Left lobe of liver (tissue), 2 donors: ENCODE measurements around the gene SUN5. TPM values are rescaled to one million over a fixed set of nuclear protein-coding genes. Genes with fewer than 3 reads are reported as not detected.

Experiments
- ATAC-seq: fragments of 200-7000 bp; cut with Tn5 transposase; one replicate; pipeline ENCODE4 v1.9.1; 2020; ENCODE audit warnings: mild to moderate bottlenecking, moderate library complexity
- DNase-seq: peaks from one replicate; pipeline ENCODE4 v3.0.0-alpha.2; 2020; ENCODE audit warnings: low spot score
- total RNA-seq: library from RNA; stranded (reverse); gene quantifications from one replicate; pipeline ENCODE4 v1.2.1, GENCODE V29; 2021
- donor health status: DM: no; HTN: no; CAD: no; lungs with moderate emphysema.
- donor health status: DM: no; HTN: yes; CAD: no.

Gene SUN5
- total RNA-seq, 1 donor from 2014 or later = not detected

GRCh38 chr20:33014336-33015113 lies 10.3 kb upstream of the SUN5 start:
- ATAC-seq (no peak), DNase-seq (no peak)

- no peak for ATAC-seq
- DNase-seq = no peak
Measured at GRCh38 chr20:33013701-33014326, 9.6 kb upstream of the SUN5 start.

- ATAC-seq (no peak), DNase-seq (no peak)
Measured at GRCh38 chr20:33012327-33013189, 8.3 kb upstream of the SUN5 start.

GRCh38 chr20:33010674-33011449 lies 6.6 kb upstream of the SUN5 start:
- DNase-seq = no peak

GRCh38 chr20:33010133-33010504 lies 5.9 kb upstream of the SUN5 start:
- ATAC-seq = peak; percentile 33
- DNase-seq = no peak

More at GRCh38 chr20:33010674-33011449, 6.6 kb upstream of the SUN5 start:
- no peak for ATAC-seq

- DNase-seq = no peak
- peak; percentile 6 for ATAC-seq
Measured at GRCh38 chr20:33009214-33010132, 5.2 kb upstream of the SUN5 start.

- ATAC-seq = no peak
- DNase-seq = no peak
Measured at GRCh38 chr20:33008336-33009213, 4.3 kb upstream of the SUN5 start.

DNA sequence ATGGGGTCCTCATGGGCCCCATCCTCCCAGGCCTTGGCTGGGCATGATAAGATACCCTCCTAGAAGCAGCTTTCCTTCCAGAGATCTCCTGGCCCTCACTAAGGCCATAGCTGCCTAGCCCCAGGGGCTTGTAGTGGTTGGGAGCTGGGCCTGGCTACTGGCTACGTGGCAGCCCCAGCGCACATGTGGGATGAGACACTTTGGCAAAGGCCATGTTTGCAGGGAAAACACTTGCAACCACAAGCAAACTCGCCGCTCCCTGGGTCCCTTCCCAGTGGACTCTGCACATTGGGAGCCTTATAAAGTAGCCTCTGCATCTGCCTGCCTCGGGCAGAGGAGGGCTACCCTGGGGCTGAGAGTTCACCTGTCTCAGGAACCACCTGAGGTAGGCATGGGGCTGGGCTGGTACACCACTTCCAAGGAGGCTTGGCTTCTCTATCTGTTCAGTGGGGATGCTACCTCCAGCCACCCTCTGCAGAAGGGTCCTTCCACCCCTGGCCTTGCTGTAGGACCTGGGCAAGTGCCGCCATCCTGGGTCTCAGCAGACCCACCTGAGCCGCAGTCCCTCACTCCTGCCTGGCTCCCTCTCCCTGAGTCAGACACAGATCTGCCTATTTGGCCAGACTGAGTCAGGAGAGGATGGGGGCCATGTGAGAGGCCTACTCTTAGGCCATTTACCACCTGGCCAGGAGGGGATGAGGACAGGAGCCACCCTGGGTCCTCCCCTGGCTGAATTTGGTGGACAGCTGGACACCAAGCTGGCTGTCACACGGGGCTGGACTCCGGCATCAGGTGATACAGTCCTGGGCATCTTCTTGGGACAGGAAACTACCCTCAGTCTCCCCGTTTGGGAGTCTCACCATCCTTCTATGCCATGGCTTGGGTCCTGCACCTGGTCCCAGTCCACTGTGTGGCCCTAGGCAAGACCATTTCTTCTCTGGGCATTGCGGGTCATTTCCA lies 3.4 kb upstream of the SUN5 start, which contains the start of gene BPIFB2:
Gene BPIFB2, plus strand, starts transcription at position 329 of the 960 bp plus-strand sequence. CDS start 871 bp downstream, outside the sequence.
- ATAC-seq (peak; percentile 95), DNase-seq (peak; percentile 83)

GRCh38 chr20:33006776-33007375 lies 2.6 kb upstream of the SUN5 start:
- DNase-seq = no peak
- no peak for ATAC-seq

DNA sequence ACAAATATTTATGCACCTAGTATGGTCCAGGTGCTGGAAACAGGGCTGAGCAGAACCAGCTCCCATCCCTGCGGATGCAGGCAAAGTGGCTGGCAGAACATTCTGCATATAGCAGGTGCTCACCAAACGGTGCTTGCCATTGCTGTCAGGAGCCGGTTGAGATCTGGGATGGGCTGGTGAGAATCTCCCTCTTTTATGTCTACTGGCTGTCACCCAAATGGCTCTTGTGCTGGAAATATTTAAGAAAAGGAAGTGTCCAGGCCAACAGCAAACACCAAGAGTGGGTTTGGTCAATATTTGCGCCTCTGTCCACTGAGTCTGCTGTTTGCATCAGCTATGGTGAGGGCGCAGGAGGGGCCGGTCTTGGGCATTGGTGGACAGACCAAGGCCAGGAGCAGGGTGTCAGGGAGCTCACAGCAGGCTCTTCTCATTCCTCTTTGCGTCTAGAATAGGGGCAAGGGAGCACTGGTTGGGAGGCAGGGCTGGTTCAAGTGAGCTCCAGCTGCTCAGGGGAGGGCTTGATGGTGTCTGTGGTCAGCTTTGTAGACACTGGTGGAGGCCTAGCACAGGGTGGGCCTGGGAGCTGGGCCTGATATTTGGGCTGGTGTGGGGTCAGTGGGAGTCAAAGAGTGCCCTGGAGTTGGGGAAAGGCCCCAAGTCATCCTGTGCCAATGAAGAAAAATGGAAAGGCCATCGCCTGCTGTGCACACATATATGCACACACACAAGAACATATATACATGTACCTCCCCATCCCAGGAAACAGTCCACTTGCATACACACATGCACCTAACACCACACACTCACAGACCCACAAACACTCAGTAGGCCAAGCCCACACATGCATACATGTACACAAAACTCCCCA lies 1.9 kb upstream of the SUN5 start:
- ATAC-seq (no peak), DNase-seq (no peak)

- ATAC-seq (no peak), DNase-seq (no peak)
Measured at GRCh38 chr20:33005132-33005566, 916 bp upstream of the SUN5 start.

DNA sequence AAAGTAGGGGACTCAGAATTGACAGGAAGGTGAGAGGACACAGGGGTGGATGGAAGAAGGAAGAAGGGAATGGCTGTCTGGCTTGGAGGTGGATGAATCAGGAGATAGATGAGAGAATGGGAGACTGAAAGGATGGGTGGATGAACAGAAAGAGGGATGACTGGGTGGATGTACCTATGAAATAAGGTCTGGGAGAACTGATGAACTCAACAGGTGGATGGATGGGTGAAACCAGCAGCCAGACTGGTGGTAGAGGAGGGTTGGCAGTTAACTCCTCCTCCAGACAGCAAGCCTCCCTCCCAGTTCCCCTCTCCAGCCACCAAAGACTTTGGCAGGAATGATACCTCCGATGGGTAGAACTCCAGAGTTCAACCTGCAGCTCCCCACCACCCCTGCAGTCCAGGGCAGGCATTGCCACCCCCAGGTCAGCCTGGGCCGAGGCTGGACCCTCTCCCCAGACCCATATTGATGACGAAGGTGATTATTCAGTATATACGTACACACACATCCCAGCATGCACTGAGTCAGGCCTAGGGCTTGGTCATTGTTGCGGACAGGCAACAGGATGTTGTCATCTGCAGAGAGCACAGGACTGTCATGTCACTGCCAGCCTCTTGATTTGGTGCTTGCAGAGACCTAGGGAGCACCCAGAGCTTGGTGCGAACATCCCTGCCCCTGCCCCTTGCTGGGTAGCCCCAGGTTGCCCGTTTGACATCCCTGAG lies 2.0 kb downstream of the SUN5 start:
- DNase-seq = no peak
- ATAC-seq = no peak

DNA sequence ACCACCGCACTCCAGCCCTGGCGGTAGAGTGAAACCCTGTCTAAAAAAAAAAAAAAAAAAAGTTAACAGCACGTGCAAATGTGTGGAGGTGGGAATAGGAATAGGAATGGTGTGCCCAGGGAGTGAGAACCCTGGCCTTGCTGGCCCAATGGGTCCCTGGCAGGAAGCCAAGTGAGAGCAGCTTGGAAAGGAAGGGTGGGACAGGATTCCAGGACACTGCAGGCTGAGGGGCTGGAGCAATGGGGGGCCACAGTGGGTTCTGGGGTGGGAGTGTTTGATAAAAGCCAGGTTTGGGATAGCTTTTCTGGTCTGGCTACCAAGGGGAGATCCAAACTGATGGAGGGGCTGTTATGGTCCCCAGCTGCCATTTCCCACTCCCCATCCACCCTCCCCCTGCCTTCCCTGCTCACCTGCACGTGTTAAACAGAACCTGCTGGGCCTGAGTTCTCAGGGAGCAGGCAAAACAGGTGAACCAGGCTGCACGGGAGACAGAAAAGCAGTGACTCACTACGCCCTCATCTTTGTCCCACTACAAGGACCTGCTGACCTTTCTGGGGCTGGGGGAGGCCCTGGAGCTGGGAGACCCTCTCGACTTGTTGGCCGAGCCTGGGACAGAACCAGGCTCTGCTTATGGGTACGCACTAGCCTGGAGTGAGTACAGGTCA lies 3.3 kb downstream of the SUN5 start:
- DNase-seq (no peak), ATAC-seq (no peak)

DNA sequence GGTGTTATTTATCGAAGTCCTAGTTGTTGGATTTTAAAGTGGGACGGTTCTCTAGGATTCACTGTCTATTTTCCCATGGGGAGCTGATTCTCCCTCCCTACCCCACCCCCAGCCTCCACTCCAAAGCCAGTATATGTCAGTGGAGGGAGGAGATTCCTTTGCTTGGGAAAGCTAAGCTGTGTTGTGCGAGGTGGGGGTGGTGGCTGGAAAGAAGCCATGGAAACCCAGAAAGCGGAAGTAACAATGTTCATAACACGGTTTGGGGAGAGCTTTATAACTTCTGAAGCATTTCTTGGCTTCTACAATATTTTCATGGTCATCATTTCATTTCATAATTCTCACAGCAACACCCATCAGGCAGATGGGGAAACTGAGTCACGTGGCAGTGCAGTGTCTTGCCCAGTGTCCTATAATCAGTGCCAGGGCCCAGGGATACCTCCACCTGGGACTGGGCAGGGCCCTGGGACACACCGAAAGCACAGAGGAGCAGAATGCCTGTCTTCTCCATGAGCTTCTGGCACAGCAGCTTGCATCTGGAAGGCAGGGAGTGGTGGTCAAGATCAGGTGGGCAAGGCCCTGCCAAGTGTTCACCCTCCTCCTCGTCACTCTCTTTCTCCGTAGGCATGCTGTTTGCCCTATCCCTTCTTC lies 4.5 kb downstream of the SUN5 start:
- ATAC-seq = no peak
- DNase-seq = no peak
